ENCODE measurements around the gene COPE.
A peak's percentile ranks its signal among the peaks of the same experiment; 100 is the strongest.

Gene COPE

GRCh38 chr19:18929311-18929710 lies 10.1 kb upstream of the COPE start:
- DNase-seq (ENCODE audit: extremely low read depth, low read depth): no peak
- H3K4me3 ChIP-seq (replicated peaks; ENCODE audit: low read depth, low read length): no peak overlapping the region
- no peak for TF ChIP-seq CTCF (IDR thresholded peaks at IDR 0.05; ENCODE audit: low read depth, low read length, missing control alignments)

GRCh38 chr19:18928018-18928805 lies 9.0 kb upstream of the COPE start:
- no peak overlapping the region for H3K4me3 ChIP-seq (replicated peaks; ENCODE audit: low read depth, low read length)
- TF ChIP-seq CTCF (IDR thresholded peaks at IDR 0.05; ENCODE audit: low read depth, low read length, missing control alignments): no peak
- DNase-seq (ENCODE audit: extremely low read depth, low read depth): no peak

GRCh38 chr19:18924684-18925213 lies 5.6 kb upstream of the COPE start:
- no peak for DNase-seq (ENCODE audit: extremely low read depth, low read depth)
- H3K4me3 ChIP-seq (replicated peaks; ENCODE audit: low read depth, low read length): no peak overlapping the region
- TF ChIP-seq CTCF (IDR thresholded peaks at IDR 0.05; ENCODE audit: low read depth, low read length, missing control alignments): no peak

GRCh38 chr19:18922228-18922985 lies 3.2 kb upstream of the COPE start:
- no peak for TF ChIP-seq CTCF (IDR thresholded peaks at IDR 0.05; ENCODE audit: low read depth, low read length, missing control alignments)
- H3K4me3 ChIP-seq (replicated peaks; ENCODE audit: low read depth, low read length): no peak overlapping the region
- DNase-seq (ENCODE audit: extremely low read depth, low read depth): no peak

- no peak for DNase-seq (ENCODE audit: extremely low read depth, low read depth)
- no peak overlapping the region for H3K4me3 ChIP-seq (replicated peaks; ENCODE audit: low read depth, low read length)
- TF ChIP-seq CTCF (IDR thresholded peaks at IDR 0.05; ENCODE audit: low read depth, low read length, missing control alignments): no peak
Measured at GRCh38 chr19:18921593-18921992, 2.4 kb upstream of the COPE start.

GRCh38 chr19:18920400-18920799 lies 1.2 kb upstream of the COPE start:
- H3K4me3 ChIP-seq (replicated peaks; ENCODE audit: low read depth, low read length): peak overlapping the region; percentile 97
- DNase-seq (ENCODE audit: extremely low read depth, low read depth): no peak
- TF ChIP-seq CTCF (IDR thresholded peaks at IDR 0.05; ENCODE audit: low read depth, low read length, missing control alignments): no peak

Measured in HFF-Myc (cell line).